ENCODE measurements around the gene CNTNAP2. TPM values are rescaled to one million over a fixed set of nuclear protein-coding genes. Genes with fewer than 3 reads are reported as not detected.

Gene CNTNAP2
- total and polyA plus RNA-seq, 2 of the 4 experiments (the other 2 are of a cell fraction), result not detected

DNA sequence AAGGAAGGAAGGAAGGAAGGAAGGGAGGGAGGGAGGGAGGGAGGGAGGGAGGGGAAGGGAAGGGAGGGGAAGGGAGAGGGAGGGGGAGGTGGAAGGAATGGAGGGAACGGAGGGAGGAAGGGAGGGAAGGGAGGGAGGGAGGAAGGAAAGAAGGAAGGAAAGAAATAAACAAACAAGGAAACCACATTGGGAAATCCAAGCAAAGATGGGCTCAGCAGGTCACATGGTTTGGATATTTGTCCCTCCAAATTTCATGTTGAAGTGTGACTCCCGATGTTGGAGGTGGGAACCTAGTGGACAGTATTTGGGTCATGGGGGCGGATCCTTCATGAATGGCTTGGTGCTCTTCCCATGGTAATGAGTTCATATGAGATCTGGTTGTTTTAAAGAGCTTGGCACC lies 2019.4 kb downstream of the CNTNAP2 start:
- Histone ChIP-seq H3K56ac (ENCODE audit: extremely low read depth, insufficient read depth, low read length) (no peak overlapping the region), H3K9me1 (ENCODE audit: insufficient read depth, low read length) (no peaks in the 10 kb centered on the region), H3K79me1 (ENCODE audit: low read depth in 1 of 2, low read length in 2 of 2) (no peaks in the 10 kb centered on the region), H2AFZ (replicated peaks; ENCODE audit: low read length, poor library complexity) (no peak overlapping the region), H3K4me2 (ENCODE audit: low read depth, low read length) (no peak overlapping the region), H4K91ac (ENCODE audit: insufficient read depth, low read depth, low read length) (no peak overlapping the region), H2BK20ac (ENCODE audit: low read depth, low read length) (no peak overlapping the region), H2AK9ac (replicated peaks; ENCODE audit: low read depth, low read length, poor library complexity) (no peak overlapping the region), H3K14ac (replicated peaks; ENCODE audit: low read depth, low read length) (no peak overlapping the region), H3K27ac (ENCODE audit: insufficient read depth, low read length) (no peak overlapping the region), H4K5ac (ENCODE audit: low read depth, low read length) (no peak overlapping the region), H2BK120ac (ENCODE audit: low read depth, low read length) (no peak overlapping the region), H3K4me1 (ENCODE audit: control insufficient read depth, insufficient read depth, low read length) (no peaks in the 10 kb centered on the region), H2BK5ac (ENCODE audit: low read depth, low read length, poor library complexity, severe bottlenecking) (no peak overlapping the region), H4K8ac (ENCODE audit: low read depth in 2 of 2, low read length in 2 of 2) (no peak overlapping the region), H3K27me3 (ENCODE audit: control insufficient read depth, insufficient read depth, low read length) (no peaks in the 10 kb centered on the region), H3K4ac (ENCODE audit: low read depth, low read length) (no peak overlapping the region), H3K9ac (ENCODE audit: low read depth, low read length) (no peak overlapping the region), H3K23ac (ENCODE audit: low read depth, low read length) (no peak overlapping the region), H2BK15ac (ENCODE audit: low read depth, low read length) (no peak overlapping the region), H3K9me3 (ENCODE audit: control insufficient read depth, insufficient read depth, low read length) (peaks cover 14% of the 10 kb centered on the region), H2AK5ac (ENCODE audit: low read depth, low read length) (no peak overlapping the region), H3K4me3 (ENCODE audit: insufficient read depth, low read depth, low read length) (no peak overlapping the region), H4K20me1 (ENCODE audit: insufficient read depth, low read length) (no peaks in the 10 kb centered on the region), H3K18ac (ENCODE audit: low read depth, low read length) (no peak overlapping the region), H3K36me3 (ENCODE audit: control insufficient read depth, insufficient read depth, low read length) (no peaks in the 10 kb centered on the region)
- intact Hi-C loops (cut with micrococcal nuclease), result no loop called here
- ChIA-PET POLR2A (ENCODE audit: unreplicated experiment) (no interaction called here), CTCF (no interaction called here)
- no peak for DNase-seq
- in situ Hi-C loops (cut with MboI; ENCODE audit: low sequenced_read_pairs), result no loop called here
- no peak for ATAC-seq (ENCODE audit: low read depth)
- dilution Hi-C loops (cut with HindIII; ENCODE audit: low sequenced_read_pairs, unreplicated experiment), result no loop called here
- no peak for TF ChIP-seq POLR2A (IDR thresholded peaks at IDR 0.05; ENCODE audit: low read depth, low read length)
- no peak for TF ChIP-seq RCOR1 (IDR thresholded peaks at IDR 0.05; ENCODE audit: insufficient replicate concordance, low read length)
- no peak for TF ChIP-seq MAZ (IDR thresholded peaks at IDR 0.05; ENCODE audit: borderline replicate concordance, low read depth, low read length)
- TF ChIP-seq, protein P1, sequence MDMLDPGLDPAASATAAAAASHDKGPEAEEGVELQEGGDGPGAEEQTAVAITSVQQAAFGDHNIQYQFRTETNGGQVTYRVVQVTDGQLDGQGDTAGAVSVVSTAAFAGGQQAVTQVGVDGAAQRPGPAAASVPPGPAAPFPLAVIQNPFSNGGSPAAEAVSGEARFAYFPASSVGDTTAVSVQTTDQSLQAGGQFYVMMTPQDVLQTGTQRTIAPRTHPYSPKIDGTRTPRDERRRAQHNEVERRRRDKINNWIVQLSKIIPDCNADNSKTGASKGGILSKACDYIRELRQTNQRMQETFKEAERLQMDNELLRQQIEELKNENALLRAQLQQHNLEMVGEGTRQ (IDR thresholded peaks at IDR 0.05; ENCODE audit: low read depth, low read length), result no peak
- TF ChIP-seq CHD1 (IDR thresholded peaks at IDR 0.05; ENCODE audit: low read depth, low read length), result no peak
- TF ChIP-seq RFX5 (IDR thresholded peaks at IDR 0.05; ENCODE audit: low read depth, low read length), result no peak
- TF ChIP-seq MAFK (IDR thresholded peaks at IDR 0.05; ENCODE audit: low read depth, low read length), result no peak
- TF ChIP-seq CEBPB (IDR thresholded peaks at IDR 0.05; ENCODE audit: low read depth, low read length), result no peak
- TF ChIP-seq, protein P2, sequence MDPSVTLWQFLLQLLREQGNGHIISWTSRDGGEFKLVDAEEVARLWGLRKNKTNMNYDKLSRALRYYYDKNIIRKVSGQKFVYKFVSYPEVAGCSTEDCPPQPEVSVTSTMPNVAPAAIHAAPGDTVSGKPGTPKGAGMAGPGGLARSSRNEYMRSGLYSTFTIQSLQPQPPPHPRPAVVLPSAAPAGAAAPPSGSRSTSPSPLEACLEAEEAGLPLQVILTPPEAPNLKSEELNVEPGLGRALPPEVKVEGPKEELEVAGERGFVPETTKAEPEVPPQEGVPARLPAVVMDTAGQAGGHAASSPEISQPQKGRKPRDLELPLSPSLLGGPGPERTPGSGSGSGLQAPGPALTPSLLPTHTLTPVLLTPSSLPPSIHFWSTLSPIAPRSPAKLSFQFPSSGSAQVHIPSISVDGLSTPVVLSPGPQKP (IDR thresholded peaks at IDR 0.05; ENCODE audit: borderline replicate concordance, low read depth, low read length), result no peak
- TF ChIP-seq BHLHE40 (IDR thresholded peaks at IDR 0.05; ENCODE audit: low read depth, low read length), result no peak
- no peak for TF ChIP-seq FOS (IDR thresholded peaks at IDR 0.05; ENCODE audit: low read depth, low read length)
- TF ChIP-seq MXI1 (IDR thresholded peaks at IDR 0.05; ENCODE audit: borderline replicate concordance, low read depth, low read length), result no peak
- TF ChIP-seq SMC3 (IDR thresholded peaks at IDR 0.05; ENCODE audit: low read depth, low read length), result no peak
- no peak for TF ChIP-seq RAD21 (IDR thresholded peaks at IDR 0.05; ENCODE audit: low read length)
- TF ChIP-seq, protein P3, sequence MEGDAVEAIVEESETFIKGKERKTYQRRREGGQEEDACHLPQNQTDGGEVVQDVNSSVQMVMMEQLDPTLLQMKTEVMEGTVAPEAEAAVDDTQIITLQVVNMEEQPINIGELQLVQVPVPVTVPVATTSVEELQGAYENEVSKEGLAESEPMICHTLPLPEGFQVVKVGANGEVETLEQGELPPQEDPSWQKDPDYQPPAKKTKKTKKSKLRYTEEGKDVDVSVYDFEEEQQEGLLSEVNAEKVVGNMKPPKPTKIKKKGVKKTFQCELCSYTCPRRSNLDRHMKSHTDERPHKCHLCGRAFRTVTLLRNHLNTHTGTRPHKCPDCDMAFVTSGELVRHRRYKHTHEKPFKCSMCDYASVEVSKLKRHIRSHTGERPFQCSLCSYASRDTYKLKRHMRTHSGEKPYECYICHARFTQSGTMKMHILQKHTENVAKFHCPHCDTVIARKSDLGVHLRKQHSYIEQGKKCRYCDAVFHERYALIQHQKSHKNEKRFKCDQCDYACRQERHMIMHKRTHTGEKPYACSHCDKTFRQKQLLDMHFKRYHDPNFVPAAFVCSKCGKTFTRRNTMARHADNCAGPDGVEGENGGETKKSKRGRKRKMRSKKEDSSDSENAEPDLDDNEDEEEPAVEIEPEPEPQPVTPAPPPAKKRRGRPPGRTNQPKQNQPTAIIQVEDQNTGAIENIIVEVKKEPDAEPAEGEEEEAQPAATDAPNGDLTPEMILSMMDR (conservative IDR thresholded peaks at IDR 0.05; ENCODE audit: low read depth, low read length), result no peak
- no peak for TF ChIP-seq NFE2L2 (IDR thresholded peaks at IDR 0.05; ENCODE audit: low read depth, low read length)
- WGBS, 2 experiments (ENCODE audit: extremely low coverage in 2 of 2, insufficient read length in 1 of 2), result 88% methylated on average over 1 of the region's 3 CpGs; no CpG with 5 or more reads in 1 of the 2 experiments
- no TSS peak for BruUV-seq (replicated peaks)
